GM12892 (cell line): ENCODE measurements around the gene CDKN2C.

ENCODE experiments used
- POLR2A ChIP-seq: IDR thresholded peaks from 2 replicates; pipeline ENCODE4 v1.6.1; 2011; ENCODE audit warnings: low read depth, low read length, control low read depth
- POLR2AphosphoS5 ChIP-seq: IDR thresholded peaks from 2 replicates; pipeline ENCODE4 v1.6.1; 2011; ENCODE audit warnings: low read depth, low read length, control low read depth
- TAF1 ChIP-seq: IDR thresholded peaks from 2 replicates; pipeline ENCODE4 v1.6.1; 2011; ENCODE audit warnings: low read depth, mild to moderate bottlenecking, control low read depth, low read length, borderline replicate concordance

DNA sequence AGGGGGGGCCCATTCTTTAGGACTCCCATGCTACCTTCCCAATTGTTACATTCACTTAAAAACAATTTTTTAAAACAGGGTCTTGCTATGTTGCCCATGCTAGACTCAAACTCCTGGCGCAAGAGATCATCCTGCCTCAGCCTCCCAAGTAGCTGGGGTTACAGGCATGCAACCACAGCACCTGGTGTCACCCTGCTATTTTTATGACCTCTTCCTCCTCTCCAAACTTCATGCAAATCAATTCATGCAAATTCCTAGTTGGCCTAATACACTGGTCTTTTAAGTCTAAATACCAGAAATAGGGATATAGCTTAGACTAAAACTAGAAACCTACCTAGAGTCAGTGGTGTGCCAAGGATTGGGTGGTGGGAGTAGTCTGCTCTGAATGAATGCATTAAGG, 30.1 kb downstream of the CDKN2C start:
- TF ChIP-seq TAF1 = no peak
- no peak for TF ChIP-seq POLR2A
- no peak for TF ChIP-seq POLR2AphosphoS5
